A673 (cell line): ENCODE results near the gene DNTTIP2.

ENCODE experiments used
- EZH2 ChIP-seq: fragments of 200-600 bp; sonication (generic); IDR thresholded peaks from 2 replicates; pipeline ENCODE4 v1.6.1; 2017; ENCODE audit warnings: borderline replicate concordance, low read depth, mild to moderate bottlenecking, mixed read lengths, antibody characterized with exemption, low read length; ENCODE audit not compliant: poor library complexity, severe bottlenecking
- TF ChIP-seq, protein P1 (sequence below): fragments of 300-800, 200-600 bp; sonication (generic); conservative IDR thresholded peaks from 2 replicates; pipeline ENCODE4 v1.5.1; 2017; ENCODE audit warnings: low read depth, mild to moderate bottlenecking, antibody characterized with exemption, low read length, moderate library complexity, mixed read lengths

- TF ChIP-seq EZH2 = no peak
- TF ChIP-seq, protein P1, sequence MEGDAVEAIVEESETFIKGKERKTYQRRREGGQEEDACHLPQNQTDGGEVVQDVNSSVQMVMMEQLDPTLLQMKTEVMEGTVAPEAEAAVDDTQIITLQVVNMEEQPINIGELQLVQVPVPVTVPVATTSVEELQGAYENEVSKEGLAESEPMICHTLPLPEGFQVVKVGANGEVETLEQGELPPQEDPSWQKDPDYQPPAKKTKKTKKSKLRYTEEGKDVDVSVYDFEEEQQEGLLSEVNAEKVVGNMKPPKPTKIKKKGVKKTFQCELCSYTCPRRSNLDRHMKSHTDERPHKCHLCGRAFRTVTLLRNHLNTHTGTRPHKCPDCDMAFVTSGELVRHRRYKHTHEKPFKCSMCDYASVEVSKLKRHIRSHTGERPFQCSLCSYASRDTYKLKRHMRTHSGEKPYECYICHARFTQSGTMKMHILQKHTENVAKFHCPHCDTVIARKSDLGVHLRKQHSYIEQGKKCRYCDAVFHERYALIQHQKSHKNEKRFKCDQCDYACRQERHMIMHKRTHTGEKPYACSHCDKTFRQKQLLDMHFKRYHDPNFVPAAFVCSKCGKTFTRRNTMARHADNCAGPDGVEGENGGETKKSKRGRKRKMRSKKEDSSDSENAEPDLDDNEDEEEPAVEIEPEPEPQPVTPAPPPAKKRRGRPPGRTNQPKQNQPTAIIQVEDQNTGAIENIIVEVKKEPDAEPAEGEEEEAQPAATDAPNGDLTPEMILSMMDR = no peak
Measured at GRCh38 chr1:93840956-93841482, 38.0 kb downstream of the DNTTIP2 start.
